Measurements from ENCODE around the gene WDR5. TPM values are rescaled to one million over a fixed set of nuclear protein-coding genes. Genes with fewer than 3 reads are reported as not detected.

WDR5 gene
- total RNA-seq, 1 donor from 2014 or later = 71.2 TPM

GRCh38 chr9:134158753-134159392 is 23.0 kb downstream of the WDR5 start:
- Mint-ChIP-seq H3K27ac (no peak overlapping the region), H3K4me3 (no peak overlapping the region), H3K4me1 (peaks cover 12% of the 10 kb centered on the region), H3K9me3 (no peaks in the 10 kb centered on the region), H3K27me3 (no peaks in the 10 kb centered on the region), H3K36me3 (ENCODE audit: low read depth) (peaks cover 37% of the 10 kb centered on the region)
- DNase-seq = no peak
- intact Hi-C loops (cut with micrococcal nuclease) = no loop called here

GRCh38 chr9:134159566-134160245 is 23.8 kb downstream of the WDR5 start:
- Mint-ChIP-seq H3K4me3 (no peak overlapping the region), H3K9me3 (no peaks in the 10 kb centered on the region), H3K4me1 (peaks cover 12% of the 10 kb centered on the region), H3K27me3 (no peaks in the 10 kb centered on the region), H3K36me3 (ENCODE audit: low read depth) (peaks cover 37% of the 10 kb centered on the region), H3K27ac (no peak overlapping the region)
- intact Hi-C loops (cut with micrococcal nuclease) = loop anchor here (5.0 kb wide), 1 partner anchor 233 kb away; no protein-coding TSS in a partner anchor
- DNase-seq = no peak

GRCh38 chr9:134161647-134162046 is 25.8 kb downstream of the WDR5 start:
- H3K27ac Mint-ChIP-seq = peak overlapping the region; percentile 84
- DNase-seq = no peak
- H3K9me3 Mint-ChIP-seq = no peaks in the 10 kb centered on the region
- H3K27me3 Mint-ChIP-seq = no peaks in the 10 kb centered on the region
- H3K36me3 Mint-ChIP-seq (ENCODE audit: low read depth) = peaks cover 22% of the 10 kb centered on the region
- intact Hi-C loops (cut with micrococcal nuclease) = loop anchor here (5.0 kb wide), 1 partner anchor 231 kb away; no protein-coding TSS in a partner anchor
- H3K4me1 Mint-ChIP-seq = peaks cover 20% of the 10 kb centered on the region
- no peak overlapping the region for H3K4me3 Mint-ChIP-seq

GRCh38 chr9:134162212-134162775 is 26.4 kb downstream of the WDR5 start:
- H3K4me1 Mint-ChIP-seq = peaks cover 20% of the 10 kb centered on the region
- no peaks in the 10 kb centered on the region for H3K9me3 Mint-ChIP-seq
- no peak for DNase-seq
- peak overlapping the region; percentile 84 for H3K27ac Mint-ChIP-seq
- H3K36me3 Mint-ChIP-seq (ENCODE audit: low read depth) = peaks cover 19% of the 10 kb centered on the region
- H3K27me3 Mint-ChIP-seq = no peaks in the 10 kb centered on the region
- no peak overlapping the region for H3K4me3 Mint-ChIP-seq
- intact Hi-C loops (cut with micrococcal nuclease) = loop anchor here (5.0 kb wide), 1 partner anchor 230 kb away; no protein-coding TSS in a partner anchor

- Mint-ChIP-seq H3K9me3 (no peaks in the 10 kb centered on the region), H3K4me3 (no peak overlapping the region), H3K27ac (peak overlapping the region; percentile 84), H3K4me1 (peaks cover 20% of the 10 kb centered on the region), H3K27me3 (no peaks in the 10 kb centered on the region), H3K36me3 (ENCODE audit: low read depth) (peaks cover 15% of the 10 kb centered on the region)
- intact Hi-C loops (cut with micrococcal nuclease) = loop anchor here (5.0 kb wide), 1 partner anchor 229 kb away; no protein-coding TSS in a partner anchor
- no peak for DNase-seq
Measured at GRCh38 chr9:134162926-134163370, 27.1 kb downstream of the WDR5 start.

GRCh38 chr9:134163371-134164196 is 27.7 kb downstream of the WDR5 start:
- Mint-ChIP-seq H3K4me3 (no peak overlapping the region), H3K27ac (no peak overlapping the region), H3K9me3 (no peaks in the 10 kb centered on the region), H3K27me3 (no peaks in the 10 kb centered on the region), H3K36me3 (ENCODE audit: low read depth) (peaks cover 8% of the 10 kb centered on the region), H3K4me1 (peaks cover 20% of the 10 kb centered on the region)
- intact Hi-C loops (cut with micrococcal nuclease) = loop anchor here (1.0 to 5.0 kb wide), 3 partner anchors 28 to 229 kb away; partner anchors contain the start of gene BRD3OS
- DNase-seq = peak; percentile 89

GRCh38 chr9:134164879-134165278 is 29.0 kb downstream of the WDR5 start:
- Mint-ChIP-seq H3K36me3 (ENCODE audit: low read depth) (peaks cover 6% of the 10 kb centered on the region), H3K27me3 (no peaks in the 10 kb centered on the region), H3K4me1 (peaks cover 20% of the 10 kb centered on the region), H3K9me3 (no peaks in the 10 kb centered on the region), H3K4me3 (no peak overlapping the region), H3K27ac (no peak overlapping the region)
- no peak for DNase-seq
- intact Hi-C loops (cut with micrococcal nuclease) = loop anchor here (1.0 to 5.0 kb wide), 3 partner anchors 30 to 227 kb away; partner anchors contain the start of gene BRD3OS

GRCh38 chr9:134165357-134166315 is 29.8 kb downstream of the WDR5 start:
- no peaks in the 10 kb centered on the region for H3K27me3 Mint-ChIP-seq
- intact Hi-C loops (cut with micrococcal nuclease) = no loop called here
- H3K4me3 Mint-ChIP-seq = no peak overlapping the region
- peak; percentile 81 for DNase-seq
- peaks cover 20% of the 10 kb centered on the region for H3K4me1 Mint-ChIP-seq
- no peaks in the 10 kb centered on the region for H3K36me3 Mint-ChIP-seq (ENCODE audit: low read depth)
- no peak overlapping the region for H3K27ac Mint-ChIP-seq
- H3K9me3 Mint-ChIP-seq = no peaks in the 10 kb centered on the region

- H3K27ac Mint-ChIP-seq = no peak overlapping the region
- no peaks in the 10 kb centered on the region for H3K27me3 Mint-ChIP-seq
- no peak for DNase-seq
- no peak overlapping the region for H3K4me3 Mint-ChIP-seq
- H3K36me3 Mint-ChIP-seq (ENCODE audit: low read depth) = no peaks in the 10 kb centered on the region
- intact Hi-C loops (cut with micrococcal nuclease) = no loop called here
- no peaks in the 10 kb centered on the region for H3K9me3 Mint-ChIP-seq
- peaks cover 20% of the 10 kb centered on the region for H3K4me1 Mint-ChIP-seq
Measured at GRCh38 chr9:134166374-134166773, 30.5 kb downstream of the WDR5 start.

GRCh38 chr9:134167530-134167931 is 31.6 kb downstream of the WDR5 start:
- Mint-ChIP-seq H3K27me3 (no peaks in the 10 kb centered on the region), H3K27ac (no peak overlapping the region), H3K4me1 (peaks cover 13% of the 10 kb centered on the region), H3K36me3 (ENCODE audit: low read depth) (no peaks in the 10 kb centered on the region), H3K4me3 (no peak overlapping the region), H3K9me3 (no peaks in the 10 kb centered on the region)
- no peak for DNase-seq
- intact Hi-C loops (cut with micrococcal nuclease) = no loop called here

- H3K9me3 Mint-ChIP-seq = no peaks in the 10 kb centered on the region
- H3K4me3 Mint-ChIP-seq = no peak overlapping the region
- H3K4me1 Mint-ChIP-seq = peaks cover 8% of the 10 kb centered on the region
- DNase-seq = no peak
- H3K27ac Mint-ChIP-seq = no peak overlapping the region
- intact Hi-C loops (cut with micrococcal nuclease) = no loop called here
- H3K36me3 Mint-ChIP-seq (ENCODE audit: low read depth) = no peaks in the 10 kb centered on the region
- H3K27me3 Mint-ChIP-seq = peaks cover 2% of the 10 kb centered on the region
Measured at GRCh38 chr9:134168757-134169550, 33.1 kb downstream of the WDR5 start.

Data from activated CD4-positive, alpha-beta T cell treated with anti-CD3 and anti-CD28 coated beads, Interleukin-2, amount 10 ng/mL, durations not matched to agents 24 days and 14 days (primary cell).